Stomach (tissue), 9 donors: ENCODE results near the gene AK1. TPM values are rescaled to one million over a fixed set of nuclear protein-coding genes. Genes with fewer than 3 reads are reported as not detected.

ENCODE experiments used
- DNase-seq, 2 donors: peaks; one replicate each; pipeline versions ENCODE4 v3.0.0 to v3.0.0-alpha.2; 2013 to 2019
- H3K27ac ChIP-seq, 5 donors: fragments of 200-600 bp in 4 of 5; sonication (generic) in 4 of 5; one replicate each; pipeline ENCODE4 v1.5.1; 2013 to 2019; ENCODE audit warnings: mild to moderate bottlenecking in 1 of 5, moderate library complexity in 1 of 5
- H3K27me3 ChIP-seq, 3 donors: fragments of 200-600 bp; sonication (generic); one replicate each; pipeline ENCODE4 v1.5.1; 2017 to 2019; ENCODE audit warnings: mixed run types in 1 of 3
- H3K36me3 ChIP-seq, 4 donors: fragments of 200-600 bp; sonication (generic); 1 replicate in 3 of 4; 2 replicates in 1 of 4; pipeline ENCODE4 v1.5.1; 2016 to 2019
- H3K4me1 ChIP-seq, 4 donors: fragments of 200-600 bp; sonication (generic); one replicate each; pipeline ENCODE4 v1.5.1; 2016 to 2019
- H3K4me3 ChIP-seq, 4 donors: fragments of 200-600 bp; sonication (generic) in 3 of 4; one replicate each; pipeline ENCODE4 v1.5.1; 2016 to 2019; ENCODE audit warnings: mild to moderate bottlenecking in 1 of 4
- H3K9me3 ChIP-seq, 4 donors: fragments of 200-600 bp; sonication (generic); one replicate each; pipeline ENCODE4 v1.5.1; 2016 to 2019
- CTCF ChIP-seq, 7 experiments: fragments of 450-650 bp in 4 of 7; fragments of 200-600 bp in 3 of 7; sonication (generic) in 3 of 7; IDR thresholded peaks; one replicate each; pipeline ENCODE4 v1.5.1; 2016 to 2019; ENCODE audit warnings: antibody characterized with exemption in 7 of 7, control low read depth in 2 of 7, mild to moderate bottlenecking in 1 of 7
- EP300 ChIP-seq: sonication (generic); formaldehyde crosslinking; IDR thresholded peaks from one replicate; pipeline ENCODE4 v1.6.1; 2017; ENCODE audit warnings: antibody characterized with exemption
- POLR2A ChIP-seq, 4 donors: fragments of 450-650 bp; IDR thresholded peaks; one replicate each; pipeline ENCODE4 v1.6.1; 2016; ENCODE audit warnings: antibody characterized with exemption in 4 of 4, control low read depth in 2 of 4, mild to moderate bottlenecking in 1 of 4, moderate library complexity in 1 of 4
- POLR2AphosphoS5 ChIP-seq, 3 donors: sonication (generic); formaldehyde crosslinking; IDR thresholded peaks; one replicate each; pipeline ENCODE4 v1.6.1; 2016; ENCODE audit warnings: antibody characterized with exemption in 3 of 3
- WGBS, 5 donors: extraction: QIAGEN DNeasy Blood & Tissue Kit in 3 of 5; methylation state at CpG; one replicate each; pipeline versions ENCODE4 v1.1.5 to v1.1.7; 2013 to 2018; 5-methylcytosine and 5-hydroxymethylcytosine counted together
- intact Hi-C: fragments of 100-400 bp; cut with DNase I; formaldehyde crosslinking; loops from one replicate; pipeline ENCODE4 v1.15.1; 2023; ENCODE audit warnings: low total_unique reads
- polyA plus RNA-seq, 3 donors: library from polyadenylated mRNA; stranded (reverse); fragments of 200-250 nt; gene quantifications; one replicate each; pipeline ENCODE4 v1.2.3, GENCODE V29; 2013
- total RNA-seq, 5 donors: library from RNA; depleted of rRNA; stranded (reverse); fragments of >200 nt; gene quantifications; one replicate each; pipeline versions ENCODE4 v1.1.0 to v1.2.3, GENCODE V29; 2014 to 2016
- donor health status: healthy with polysubstance abuse.
- donor health status: Bipolar disorder and iron deficiency.
- donor health status: healthy.

The AK1 gene
- total and polyA plus RNA-seq, 8 donors: 7.2 to 92.1 (median 64.4) TPM; not detected in 1

- H3K27me3 ChIP-seq: no peaks in the 10 kb centered on the region
- H3K36me3 ChIP-seq: peaks cover 18 to 54% (median 51%) of the 10 kb centered on the region in 4 donors
- H3K4me3 ChIP-seq: no peak overlapping the region
- no peaks in the 10 kb centered on the region for H3K9me3 ChIP-seq
- WGBS, 5 donors: 85 to 91% (median 88%) methylated on average over 22 to 35 of the region's 35 CpGs
- peaks cover 31 to 64% (median 54%) of the 10 kb centered on the region in 4 donors for H3K4me1 ChIP-seq
- TF ChIP-seq EP300 (no peak), POLR2AphosphoS5 (IDR thresholded peaks at IDR 0.05) (no peak), POLR2A (IDR thresholded peaks at IDR 0.05) (no peak), CTCF (IDR thresholded peaks at IDR 0.05) (no peak)
- no peak for DNase-seq
- peak overlapping the region in 1 of 5 donors; percentile 86 for H3K27ac ChIP-seq
- intact Hi-C loops: no loop called here
Observed at GRCh38 chr9:127907867-127908659, 30.6 kb upstream of the AK1 start.

DNA sequence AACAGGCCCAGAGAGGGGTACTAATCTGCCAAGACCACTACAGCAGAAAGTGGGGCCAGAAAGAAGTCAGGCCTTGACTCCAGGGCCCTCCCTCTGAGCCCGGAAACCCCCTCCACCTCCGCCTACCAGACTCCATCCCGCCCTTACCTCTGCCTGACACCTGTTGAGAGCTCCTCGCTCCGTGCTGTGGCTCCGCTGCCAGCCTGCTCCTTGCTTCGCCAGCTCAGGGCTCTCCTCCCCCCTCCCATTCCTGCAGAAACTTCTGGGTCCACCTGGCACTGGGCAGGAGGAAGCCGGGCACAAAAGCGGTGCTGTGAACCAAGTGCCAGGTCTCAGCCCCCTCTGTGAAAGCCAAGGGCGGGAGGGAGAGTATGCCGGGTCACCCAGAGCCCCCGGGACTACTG lies 28.3 kb upstream of the AK1 start:
- no peak for TF ChIP-seq EP300
- TF ChIP-seq POLR2A (IDR thresholded peaks at IDR 0.05): no peak
- TF ChIP-seq CTCF (IDR thresholded peaks at IDR 0.05): no peak
- TF ChIP-seq POLR2AphosphoS5 (IDR thresholded peaks at IDR 0.05): no peak
- Histone ChIP-seq H3K4me3 (no peak overlapping the region), H3K27ac (peak overlapping the region; percentile 22 to 86 (median 77)), H3K4me1 (peaks cover 31 to 67% (median 56%) of the 10 kb centered on the region in 4 donors), H3K27me3 (no peaks in the 10 kb centered on the region), H3K9me3 (no peaks in the 10 kb centered on the region), H3K36me3 (peaks cover 5 to 31% (median 29%) of the 10 kb centered on the region in 4 donors)
- intact Hi-C loops: no loop called here
- DNase-seq: peak in 1 of 2 donors; percentile 57
- 42 to 71% (median 61%) methylated on average over 12 of the region's 12 CpGs for WGBS, 5 donors

- intact Hi-C loops: no loop called here
- no peaks in the 10 kb centered on the region for H3K9me3 ChIP-seq
- no peak for TF ChIP-seq POLR2A (IDR thresholded peaks at IDR 0.05)
- no peak for TF ChIP-seq POLR2AphosphoS5 (IDR thresholded peaks at IDR 0.05)
- no peak for TF ChIP-seq CTCF (IDR thresholded peaks at IDR 0.05)
- no peak for TF ChIP-seq EP300
- WGBS, 5 donors: 50 to 66% (median 58%) methylated on average over 5 of the region's 5 CpGs
- no peaks in the 10 kb centered on the region for H3K27me3 ChIP-seq
- DNase-seq: peak in 1 of 2 donors; percentile 48
- peaks cover 5 to 25% (median 23%) of the 10 kb centered on the region in 4 donors for H3K36me3 ChIP-seq
- peak overlapping the region; percentile 65 to 86 (median 77) for H3K27ac ChIP-seq
- H3K4me3 ChIP-seq: peak overlapping the region in 2 of 4 donors; percentile 5 to 10
- peaks cover 36 to 67% (median 59%) of the 10 kb centered on the region in 4 donors for H3K4me1 ChIP-seq
Observed at GRCh38 chr9:127905004-127905728, 27.7 kb upstream of the AK1 start.

DNA sequence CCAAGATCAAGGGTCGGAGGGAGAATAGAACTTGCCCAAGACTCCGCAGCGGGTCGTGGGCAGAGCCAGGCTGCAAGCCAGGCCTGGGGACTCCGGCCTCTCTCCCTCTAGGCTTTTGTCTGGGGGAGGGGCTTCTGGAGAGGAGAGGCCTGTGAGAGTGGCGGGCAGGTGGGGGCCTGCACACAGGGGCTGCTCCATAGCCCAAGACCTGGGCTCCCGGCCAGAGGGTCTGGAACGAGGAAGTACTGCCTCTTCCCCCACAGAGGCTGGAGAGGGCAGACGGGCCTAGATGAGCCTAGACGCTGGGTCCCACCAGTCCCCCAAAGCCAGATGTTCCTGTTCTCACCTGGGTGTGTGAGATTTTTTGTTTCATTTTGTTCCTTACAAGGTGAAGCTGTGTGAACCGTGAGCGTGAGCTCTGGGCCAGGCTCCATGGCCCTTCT lies 27.1 kb upstream of the AK1 start:
- H3K9me3 ChIP-seq: no peaks in the 10 kb centered on the region
- H3K36me3 ChIP-seq: peaks cover 5 to 19% (median 17%) of the 10 kb centered on the region in 4 donors
- intact Hi-C loops: no loop called here
- H3K4me3 ChIP-seq: peak overlapping the region in 2 of 4 donors; percentile 5 to 10
- TF ChIP-seq POLR2AphosphoS5 (IDR thresholded peaks at IDR 0.05) (no peak), CTCF (IDR thresholded peaks at IDR 0.05) (no peak), EP300 (no peak), POLR2A (IDR thresholded peaks at IDR 0.05) (no peak)
- H3K4me1 ChIP-seq: peaks cover 41 to 73% (median 65%) of the 10 kb centered on the region in 4 donors
- no peaks in the 10 kb centered on the region for H3K27me3 ChIP-seq
- peak in 1 of 2 donors; percentile 91 for DNase-seq
- 20 to 38% (median 34%) methylated on average over 9 to 12 of the region's 12 CpGs for WGBS, 5 donors
- H3K27ac ChIP-seq: peak overlapping the region; percentile 65 to 86 (median 77)
